Rectal smooth muscle tissue (tissue), 1 donor: ENCODE results near the gene PDILT.

Experiments used
- H3K27ac ChIP-seq: one replicate; pipeline ENCODE4 v1.7.0; 2013; ENCODE audit warnings: low read depth, low read length, inconsistent platforms
- H3K27me3 ChIP-seq: one replicate; pipeline ENCODE4 v1.7.0; 2013; ENCODE audit warnings: low read length; ENCODE audit not compliant: control insufficient read depth, insufficient read depth
- H3K36me3 ChIP-seq: one replicate; pipeline ENCODE4 v1.7.0; 2013; ENCODE audit warnings: low read length; ENCODE audit not compliant: control insufficient read depth, insufficient read depth
- H3K4me1 ChIP-seq: one replicate; pipeline ENCODE4 v1.7.0; 2013; ENCODE audit warnings: low read length; ENCODE audit not compliant: control insufficient read depth, insufficient read depth
- H3K4me3 ChIP-seq: one replicate; pipeline ENCODE4 v1.7.0; 2013; ENCODE audit warnings: low read length
- H3K9ac ChIP-seq: one replicate; pipeline ENCODE4 v1.7.0; 2013; ENCODE audit warnings: low read length

Gene PDILT

DNA sequence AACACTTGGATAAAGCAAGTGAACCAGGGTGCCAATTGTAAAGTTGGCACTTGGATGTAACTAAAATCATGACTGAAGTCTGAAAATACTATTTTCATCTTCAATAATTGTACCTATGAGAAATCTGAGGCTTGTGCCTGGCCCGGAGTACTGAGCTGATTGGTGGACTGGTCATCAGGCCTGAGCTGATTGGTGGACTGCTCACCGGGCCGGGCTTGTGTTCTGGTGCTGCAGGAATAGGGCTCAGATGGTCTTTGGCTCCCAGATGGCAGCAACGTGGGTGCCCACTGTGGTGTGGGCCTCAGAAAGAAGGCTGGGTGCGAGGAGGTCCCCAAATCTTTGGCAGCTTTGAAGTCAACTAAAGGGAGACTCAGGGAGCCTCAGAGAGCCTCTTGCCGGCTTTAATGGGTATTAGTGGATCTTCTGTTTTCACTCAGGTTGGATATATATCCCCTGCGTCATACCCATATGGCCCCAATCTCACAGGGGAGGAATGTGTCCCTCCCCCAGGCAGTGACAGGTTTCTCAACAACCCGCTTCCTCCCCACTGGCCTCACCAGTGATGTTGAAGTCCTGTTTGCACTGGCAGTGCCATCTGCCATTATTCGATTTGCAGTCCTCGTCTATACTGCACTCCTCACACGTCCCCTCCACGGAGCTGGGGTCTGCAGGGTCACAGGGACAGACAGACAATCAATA, 56.7 kb downstream of the PDILT start:
- Histone ChIP-seq H3K36me3 (no peaks in the 10 kb centered on the region), H3K27ac (no peak overlapping the region), H3K9ac (no peak overlapping the region), H3K27me3 (no peaks in the 10 kb centered on the region), H3K4me1 (no peaks in the 10 kb centered on the region), H3K4me3 (no peak overlapping the region)

DNA sequence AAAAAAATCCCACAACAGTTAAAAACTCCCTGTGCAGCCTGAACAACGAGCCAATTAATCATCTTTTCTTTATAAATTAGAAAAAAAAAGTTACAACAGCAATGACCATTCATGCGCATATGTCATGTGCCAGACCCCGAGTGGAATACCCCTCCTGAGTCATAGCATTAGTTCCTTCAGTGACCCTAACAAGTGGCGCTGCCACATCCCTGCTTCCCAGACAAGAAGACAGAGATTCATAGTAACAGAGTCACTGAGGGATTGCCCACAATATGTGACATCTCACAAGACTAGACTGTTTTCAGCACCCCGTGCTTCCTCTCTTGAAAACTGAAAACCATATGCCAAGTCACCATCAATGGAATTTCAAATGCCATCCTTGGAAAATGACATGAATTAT, 59.9 kb downstream of the PDILT start:
- no peak overlapping the region for H3K27ac ChIP-seq

DNA sequence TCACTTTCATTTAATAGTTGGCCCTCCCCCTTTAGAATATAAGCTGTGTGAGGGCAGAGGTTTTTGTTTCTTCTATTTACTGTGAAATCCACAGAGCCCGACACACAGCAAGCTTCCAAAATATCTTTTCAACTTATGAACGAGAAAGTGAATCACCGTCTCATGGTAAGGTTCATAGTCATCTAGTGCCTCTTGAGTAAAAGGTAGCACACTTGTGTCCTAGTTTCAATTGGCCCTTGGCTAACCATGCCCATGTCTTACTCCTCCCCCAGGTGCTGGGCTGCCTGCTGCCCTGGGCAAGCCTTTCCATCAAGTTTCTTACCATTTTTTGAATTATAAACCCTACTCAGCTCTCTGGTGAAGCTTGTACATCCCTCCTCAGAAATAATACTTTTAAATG, 64.8 kb downstream of the PDILT start:
- no peaks in the 10 kb centered on the region for H3K36me3 ChIP-seq
- no peaks in the 10 kb centered on the region for H3K27me3 ChIP-seq

More for the DNA sequence above, 59.9 kb downstream of the PDILT start:
- H3K9ac ChIP-seq: no peak overlapping the region
- H3K4me1 ChIP-seq: no peaks in the 10 kb centered on the region
- no peaks in the 10 kb centered on the region for H3K36me3 ChIP-seq
- no peak overlapping the region for H3K4me3 ChIP-seq
- no peaks in the 10 kb centered on the region for H3K27me3 ChIP-seq

DNA sequence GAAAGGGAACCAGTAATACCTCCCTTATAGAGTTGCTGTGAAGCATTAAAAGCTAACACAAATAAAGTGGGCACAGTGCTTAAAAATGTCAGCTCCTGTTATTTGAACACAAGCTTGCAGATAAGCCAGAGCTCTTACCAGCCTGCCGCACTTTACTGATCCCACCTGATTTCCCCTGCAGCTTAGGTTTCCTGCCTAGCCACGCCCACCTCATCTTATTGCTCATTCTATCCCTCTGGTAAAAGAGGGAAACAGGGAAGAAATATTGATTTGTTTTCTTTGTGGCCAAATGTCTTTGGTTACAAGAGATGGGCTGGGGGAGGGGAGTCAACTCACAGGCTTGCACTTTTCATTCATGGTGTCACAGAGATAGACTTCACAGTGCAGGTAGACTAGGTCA, 67.6 kb downstream of the PDILT start:
- no peak overlapping the region for H3K27ac ChIP-seq

More for the DNA sequence above, 64.8 kb downstream of the PDILT start:
- Histone ChIP-seq H3K4me3 (no peak overlapping the region), H3K27ac (no peak overlapping the region), H3K4me1 (no peaks in the 10 kb centered on the region), H3K9ac (no peak overlapping the region)

DNA sequence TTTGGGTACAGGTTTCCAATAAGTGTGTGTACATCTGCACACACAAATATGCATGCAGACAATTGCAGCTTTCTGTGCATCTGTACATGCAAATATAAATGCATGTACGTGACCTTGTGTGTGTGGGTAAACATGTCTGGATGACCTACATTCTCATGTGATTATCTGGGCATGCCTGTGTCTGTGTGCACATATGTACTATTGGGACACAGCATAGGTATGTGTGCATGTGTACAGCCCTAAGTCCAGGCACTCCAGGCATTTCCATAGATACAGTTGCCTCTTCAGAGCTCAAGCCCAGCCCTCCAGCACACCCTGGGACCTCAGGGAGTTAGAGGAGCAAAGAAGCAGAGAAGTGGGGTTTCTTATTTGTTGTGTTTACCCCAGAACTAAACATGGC, 70.1 kb downstream of the PDILT start:
- Histone ChIP-seq H3K9ac (no peak overlapping the region), H3K27ac (no peak overlapping the region)

More for the DNA sequence above, 67.6 kb downstream of the PDILT start:
- Histone ChIP-seq H3K4me1 (no peaks in the 10 kb centered on the region), H3K4me3 (no peak overlapping the region), H3K27me3 (no peaks in the 10 kb centered on the region), H3K36me3 (no peaks in the 10 kb centered on the region), H3K9ac (no peak overlapping the region)

DNA sequence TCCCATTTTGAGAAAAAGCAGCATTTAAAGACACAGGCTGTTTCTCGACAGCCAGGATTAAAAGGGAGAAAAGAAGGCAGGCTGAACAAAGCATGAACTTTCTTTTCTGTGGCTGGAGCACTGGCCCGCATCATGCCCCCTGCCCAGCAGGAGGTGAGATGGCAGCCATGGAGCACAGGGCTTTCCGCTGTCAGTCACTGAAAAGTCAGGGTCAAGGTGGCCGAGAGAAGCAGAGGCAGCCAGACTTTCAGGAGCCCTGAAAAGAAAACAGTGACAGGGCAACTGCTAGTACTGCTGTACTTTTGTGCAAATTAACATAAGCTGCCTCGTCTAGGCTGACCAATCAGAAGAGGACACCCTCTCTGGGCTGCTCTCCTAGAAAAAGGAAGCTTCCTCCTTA, 71.4 kb downstream of the PDILT start:
- H3K27me3 ChIP-seq: no peaks in the 10 kb centered on the region
- H3K36me3 ChIP-seq: no peaks in the 10 kb centered on the region
- H3K27ac ChIP-seq: no peak overlapping the region
- no peak overlapping the region for H3K9ac ChIP-seq
- no peaks in the 10 kb centered on the region for H3K4me1 ChIP-seq
- no peak overlapping the region for H3K4me3 ChIP-seq

More for the DNA sequence above, 70.1 kb downstream of the PDILT start:
- Histone ChIP-seq H3K4me3 (no peak overlapping the region), H3K4me1 (no peaks in the 10 kb centered on the region), H3K27me3 (no peaks in the 10 kb centered on the region), H3K36me3 (no peaks in the 10 kb centered on the region)

DNA sequence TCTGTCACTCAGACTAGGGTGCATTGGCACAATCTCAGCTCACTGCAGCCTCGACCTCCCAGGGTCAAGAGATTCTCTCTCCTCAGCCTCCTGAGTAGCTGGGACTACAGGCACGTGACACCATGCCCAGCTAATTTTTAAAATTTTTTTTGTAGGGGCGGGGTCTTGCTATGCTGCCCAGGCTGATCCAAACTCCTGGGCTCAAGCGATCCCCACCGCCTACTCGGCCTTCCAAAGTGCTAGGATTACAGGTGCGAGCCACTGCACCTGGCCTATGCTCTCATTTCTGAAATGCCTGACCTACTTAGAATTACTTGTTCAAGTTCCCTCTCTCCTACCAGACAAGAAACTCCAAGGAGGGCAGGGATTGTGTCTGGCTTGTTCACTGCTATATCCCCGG, 72.1 kb downstream of the PDILT start:
- H3K27me3 ChIP-seq: no peaks in the 10 kb centered on the region
- no peaks in the 10 kb centered on the region for H3K36me3 ChIP-seq
- H3K4me3 ChIP-seq: no peak overlapping the region
- H3K9ac ChIP-seq: no peak overlapping the region
- H3K4me1 ChIP-seq: no peaks in the 10 kb centered on the region
- no peak overlapping the region for H3K27ac ChIP-seq

DNA sequence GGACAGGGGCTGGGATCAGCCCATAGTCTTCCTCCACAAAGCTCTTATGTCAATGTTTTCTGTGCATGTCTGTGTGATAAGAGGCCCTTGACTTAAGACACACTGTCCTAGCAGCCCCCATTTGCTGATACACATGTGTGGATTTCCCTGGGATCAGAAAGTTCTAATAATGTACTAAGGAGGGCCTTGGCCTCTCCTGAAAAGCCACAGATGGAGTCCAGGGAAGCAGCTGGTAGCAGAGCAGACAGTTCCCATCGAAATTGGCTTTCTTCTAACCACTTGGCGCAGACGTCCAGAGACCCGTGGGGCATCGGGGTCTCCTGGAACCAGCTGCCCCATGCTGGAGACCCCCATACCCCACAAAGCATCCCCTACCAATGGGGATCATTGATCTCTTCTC, 72.9 kb downstream of the PDILT start:
- no peaks in the 10 kb centered on the region for H3K27me3 ChIP-seq
- H3K36me3 ChIP-seq: no peaks in the 10 kb centered on the region
- no peak overlapping the region for H3K9ac ChIP-seq
- no peak overlapping the region for H3K27ac ChIP-seq
- no peak overlapping the region for H3K4me3 ChIP-seq
- H3K4me1 ChIP-seq: no peaks in the 10 kb centered on the region

DNA sequence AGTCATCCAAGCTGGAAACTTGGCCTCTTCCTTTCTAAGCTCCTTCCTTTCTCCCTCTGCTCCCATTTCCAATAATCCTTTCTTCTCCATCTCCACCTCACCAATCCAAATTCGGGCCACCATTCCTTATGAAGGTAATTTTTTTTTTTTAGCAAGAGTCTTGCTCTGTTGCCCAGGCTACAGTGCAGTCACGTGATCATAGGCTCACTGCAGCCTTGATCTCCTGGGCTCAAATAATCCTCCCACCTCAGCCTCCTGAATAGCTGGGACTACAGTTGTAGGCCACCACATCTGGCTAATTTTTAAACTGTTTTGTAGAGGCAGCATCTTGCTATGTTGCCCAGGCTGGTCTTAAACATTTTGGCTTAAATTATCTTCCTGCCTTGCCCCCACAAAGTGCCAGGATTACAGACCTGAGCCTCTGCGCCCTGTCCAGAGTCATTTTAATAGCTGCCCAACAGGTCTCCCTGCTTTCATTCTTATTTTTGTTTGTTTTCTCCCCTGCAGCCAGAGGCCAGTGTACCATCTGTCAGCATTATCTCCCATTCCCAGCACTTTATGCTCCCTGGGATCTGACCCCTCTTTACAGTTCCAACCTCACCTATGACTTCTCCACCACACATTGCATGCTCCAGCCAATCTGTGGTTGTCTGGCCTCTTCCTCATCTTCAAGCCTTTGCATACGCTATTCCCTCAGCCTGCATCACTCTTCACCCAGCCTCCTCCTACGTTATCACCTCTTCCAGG, 75.0 kb downstream of the PDILT start:
- Histone ChIP-seq H3K4me3 (no peak overlapping the region), H3K4me1 (no peaks in the 10 kb centered on the region), H3K36me3 (no peaks in the 10 kb centered on the region), H3K27ac (no peak overlapping the region), H3K27me3 (no peaks in the 10 kb centered on the region), H3K9ac (no peak overlapping the region)

DNA sequence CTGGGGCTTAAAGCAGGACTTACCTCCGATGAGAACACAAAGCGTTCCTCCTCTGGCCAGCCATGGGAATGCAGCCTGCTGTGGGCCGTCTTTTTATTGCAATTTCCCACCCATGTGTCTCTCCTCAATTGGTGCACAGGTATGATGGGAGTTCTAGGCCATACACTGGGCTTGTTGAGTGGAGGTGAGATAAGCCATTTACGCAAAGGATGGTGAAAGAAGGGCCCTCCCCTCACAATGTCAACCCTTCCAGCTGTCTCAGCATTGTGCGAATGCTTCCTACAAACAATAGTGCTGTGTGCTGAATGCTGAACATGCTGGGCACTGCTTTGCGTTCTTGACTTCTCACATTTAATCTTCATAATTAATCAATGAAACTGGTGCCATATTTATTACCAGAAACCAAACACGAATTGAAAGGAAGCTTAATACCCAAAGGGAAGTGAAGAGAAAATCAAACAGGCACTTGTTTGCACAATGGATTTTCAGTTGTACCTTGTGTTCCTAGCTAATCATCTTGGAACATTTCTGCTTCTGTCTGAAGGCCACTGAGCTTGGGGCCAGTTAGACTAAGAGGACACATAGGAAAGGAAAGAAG, 77.0 kb downstream of the PDILT start, which contains the start of gene GP2:
GP2 (minus strand) TSS at position 70 of the 598 bp plus-strand sequence. CDS start 1,082 bp downstream, outside the sequence.
- Histone ChIP-seq H3K36me3 (no peaks in the 10 kb centered on the region), H3K4me3 (no peak within 1 kb of the TSS), H3K9ac (no peak within 1 kb of the TSS), H3K4me1 (no peaks in the 10 kb centered on the region), H3K27ac (no peak within 1 kb of the TSS), H3K27me3 (no peaks in the 10 kb centered on the region)

DNA sequence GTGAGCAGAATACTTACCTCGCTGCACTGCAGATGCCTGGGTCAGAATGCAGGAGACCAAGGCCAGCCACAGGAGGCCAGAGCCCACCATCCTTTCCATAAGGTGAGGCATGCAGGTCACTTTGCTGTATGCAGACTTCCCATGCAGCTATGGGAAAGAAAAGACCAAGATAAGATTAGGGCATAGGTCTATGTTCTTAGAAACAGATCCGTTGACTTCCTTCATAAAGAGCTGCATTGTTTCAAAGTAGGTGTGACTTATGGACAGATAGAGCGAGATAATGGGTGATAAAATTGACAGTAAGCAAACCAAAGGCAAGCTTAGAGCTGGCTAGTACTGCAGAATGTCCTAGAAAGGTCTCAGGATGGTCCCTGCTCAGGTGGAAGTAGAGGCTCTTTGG, 78.2 kb downstream of the PDILT start:
- Histone ChIP-seq H3K27ac (no peak overlapping the region), H3K9ac (no peak overlapping the region), H3K4me3 (peak overlapping the region; percentile 16)

DNA sequence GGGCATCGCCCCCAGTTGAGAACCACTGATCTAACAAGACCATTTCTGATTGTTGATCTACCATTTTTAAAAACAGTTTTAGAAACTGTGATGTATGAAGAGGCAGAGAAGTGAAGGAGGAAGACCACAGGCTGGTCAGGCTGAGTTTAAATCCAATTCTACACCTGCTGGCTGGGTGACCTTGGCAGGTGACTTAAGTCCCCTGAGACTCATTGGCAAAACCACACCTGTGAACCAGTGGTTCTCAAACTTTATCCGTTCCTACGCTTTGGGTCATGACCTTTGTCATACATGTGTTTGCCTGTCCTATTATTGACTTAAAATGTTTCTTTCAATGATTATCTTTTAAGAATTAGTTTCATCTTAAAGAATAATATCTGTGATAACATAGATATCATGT, 79.5 kb downstream of the PDILT start:
- Histone ChIP-seq H3K4me3 (no peak overlapping the region), H3K9ac (no peak overlapping the region), H3K27me3 (no peaks in the 10 kb centered on the region), H3K36me3 (no peaks in the 10 kb centered on the region), H3K4me1 (no peaks in the 10 kb centered on the region), H3K27ac (no peak overlapping the region)

More for the DNA sequence above, 78.2 kb downstream of the PDILT start:
- H3K27me3 ChIP-seq: no peaks in the 10 kb centered on the region
- H3K36me3 ChIP-seq: no peaks in the 10 kb centered on the region
- no peaks in the 10 kb centered on the region for H3K4me1 ChIP-seq
